ENCODE measurements around the gene CLECL1. TPM values are rescaled to one million over a fixed set of nuclear protein-coding genes. Genes with fewer than 3 reads are reported as not detected.
"Not testable (repeated sequence)": the region's sequence is repeated elsewhere in the genome, so short reads cannot be mapped to it uniquely, and the experiment has no call there.

CLECL1 gene
- total and polyA plus RNA-seq, 3 experiments from 2014 or later: 3.6 to 14.3 (median 4.7) TPM

DNA sequence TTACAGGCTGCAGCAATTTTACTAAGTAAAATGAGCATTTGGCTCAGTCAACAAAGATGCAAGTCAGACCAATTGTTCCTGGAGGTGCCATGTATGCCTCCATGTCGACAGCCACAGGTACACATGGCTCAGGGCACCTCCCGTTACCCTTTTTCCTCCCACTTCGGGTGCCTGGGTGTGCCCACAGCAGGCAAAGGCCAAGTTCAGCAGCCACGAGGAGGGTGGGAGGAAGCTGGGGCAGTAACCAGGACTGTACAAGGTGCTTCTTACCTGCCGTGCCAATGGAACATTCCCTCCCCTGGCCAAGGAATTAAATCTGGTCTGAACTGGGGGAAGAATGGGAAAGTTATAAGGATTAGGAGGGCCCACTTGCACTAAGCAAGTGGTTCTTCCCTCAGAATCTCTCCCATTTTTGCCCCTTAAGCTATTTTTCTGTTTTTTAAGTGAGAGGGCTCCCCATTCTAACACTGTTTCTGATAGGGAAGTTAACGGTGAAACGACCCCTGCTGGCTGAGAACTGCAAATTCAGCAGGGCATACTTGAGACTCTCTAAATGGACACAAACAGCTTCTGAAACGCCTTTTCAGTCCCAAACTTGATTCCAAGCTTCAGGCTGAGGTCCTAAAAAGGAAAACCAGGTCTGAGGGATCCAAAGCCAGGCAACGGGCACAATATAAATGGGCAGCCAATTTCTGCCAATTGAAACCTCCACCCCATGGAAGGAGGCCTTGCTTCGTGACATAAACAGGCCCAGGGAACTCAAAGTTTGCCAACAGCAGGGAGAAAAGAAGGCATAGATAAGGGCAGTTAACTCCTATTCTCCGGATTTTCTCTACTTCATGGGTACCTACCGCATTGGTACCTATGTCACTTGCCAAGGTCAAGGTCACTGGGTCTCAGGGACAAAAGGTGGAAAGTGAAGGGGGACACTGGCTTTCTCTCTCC is 24.8 kb downstream of the CLECL1 start:
- DNase-seq: peak; percentile 48 to 80 (median 66)
- peak overlapping the region; percentile 18 for H3K4me3 ChIP-seq (ENCODE audit: low read length)
- H3K4me1 ChIP-seq (ENCODE audit: insufficient read depth, low read length): peaks cover 41% of the 10 kb centered on the region

DNA sequence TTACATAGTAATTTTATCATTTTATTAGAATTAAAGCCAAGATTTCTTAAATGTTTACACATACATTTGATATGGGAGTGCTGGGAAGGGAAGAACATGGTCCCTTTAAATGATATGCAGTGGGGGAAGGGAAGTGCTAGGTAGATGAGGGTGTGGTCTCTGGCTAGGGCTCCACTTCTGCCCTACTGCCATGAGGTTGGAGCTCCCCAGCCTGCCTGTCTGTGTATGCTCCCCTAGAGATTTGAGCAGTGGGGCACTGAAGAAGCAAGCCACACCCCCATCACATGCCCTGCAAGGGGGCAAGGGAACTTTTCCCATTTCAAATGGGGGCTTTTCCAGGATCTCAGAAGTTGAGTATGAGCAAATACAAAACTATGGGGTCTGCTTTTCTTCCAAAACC is 25.5 kb downstream of the CLECL1 start:
- Mint-ChIP-seq H3K27ac (peak overlapping the region; percentile 75 to 95 (median 92)), H3K9me3 (peaks cover 0 to 3% (median 0%) of the 10 kb centered on the region in 5 donors), H3K27me3 (no peaks in the 10 kb centered on the region), H3K36me3 (peaks cover 1 to 13% (median 4%) of the 10 kb centered on the region in 3 donors), H3K4me1 (peaks cover 64 to 81% (median 70%) of the 10 kb centered on the region in 3 donors), H3K4me3 (peak overlapping the region in 6 of 7 donors; percentile 38 to 80 (median 72))
- H3K4me3 ChIP-seq (ENCODE audit: low read length): peak overlapping the region; percentile 18
- ChIA-PET POLR2A (interaction anchor here (1.0 to 2.1 kb wide), 7 partner anchors 8 to 69 kb away, joined by 3 to 17 read pairs (median 5); no protein-coding TSS in a partner anchor), CTCF (interaction anchor here (0.9 to 4.5 kb wide), 20 partner anchors 8 to 377 kb away, joined by 3 to 80 read pairs (median 6); no protein-coding TSS in a partner anchor)
- no peaks in the 10 kb centered on the region for H3K27me3 ChIP-seq (ENCODE audit: insufficient read depth, low read length, poor library complexity, severe bottlenecking)
- no peak overlapping the region for H3K27ac ChIP-seq (ENCODE audit: low read depth, low read length)
- no peaks in the 10 kb centered on the region for H3K36me3 ChIP-seq (ENCODE audit: insufficient read depth, low read length)
- peaks cover 49% of the 10 kb centered on the region for H3K4me1 ChIP-seq (ENCODE audit: insufficient read depth, low read length)
- no peaks in the 10 kb centered on the region for H3K9me3 ChIP-seq (ENCODE audit: low read length)
- DNase-seq: no peak

More for the DNA sequence above, 24.8 kb downstream of the CLECL1 start:
- H3K9me3 ChIP-seq (ENCODE audit: low read length): no peaks in the 10 kb centered on the region
- Mint-ChIP-seq H3K27ac (peak overlapping the region; percentile 75 to 95 (median 92)), H3K27me3 (no peaks in the 10 kb centered on the region), H3K4me3 (peak overlapping the region; percentile 38 to 83 (median 73)), H3K36me3 (peaks cover 1 to 13% (median 4%) of the 10 kb centered on the region in 3 donors), H3K9me3 (peaks cover 0 to 3% (median 0%) of the 10 kb centered on the region in 5 donors), H3K4me1 (peaks cover 56 to 74% (median 63%) of the 10 kb centered on the region in 3 donors)
- H3K27me3 ChIP-seq (ENCODE audit: insufficient read depth, low read length, poor library complexity, severe bottlenecking): no peaks in the 10 kb centered on the region
- ChIA-PET POLR2A (interaction anchor here (0.6 to 2.1 kb wide), 13 partner anchors 9 to 280 kb away, joined by 3 to 17 read pairs (median 3); no protein-coding TSS in a partner anchor), CTCF (interaction anchor here (0.6 to 4.5 kb wide), 39 partner anchors 8 to 378 kb away, joined by 3 to 80 read pairs (median 4); no protein-coding TSS in a partner anchor)
- H3K36me3 ChIP-seq (ENCODE audit: insufficient read depth, low read length): no peaks in the 10 kb centered on the region
- no peak overlapping the region for H3K27ac ChIP-seq (ENCODE audit: low read depth, low read length)

DNA sequence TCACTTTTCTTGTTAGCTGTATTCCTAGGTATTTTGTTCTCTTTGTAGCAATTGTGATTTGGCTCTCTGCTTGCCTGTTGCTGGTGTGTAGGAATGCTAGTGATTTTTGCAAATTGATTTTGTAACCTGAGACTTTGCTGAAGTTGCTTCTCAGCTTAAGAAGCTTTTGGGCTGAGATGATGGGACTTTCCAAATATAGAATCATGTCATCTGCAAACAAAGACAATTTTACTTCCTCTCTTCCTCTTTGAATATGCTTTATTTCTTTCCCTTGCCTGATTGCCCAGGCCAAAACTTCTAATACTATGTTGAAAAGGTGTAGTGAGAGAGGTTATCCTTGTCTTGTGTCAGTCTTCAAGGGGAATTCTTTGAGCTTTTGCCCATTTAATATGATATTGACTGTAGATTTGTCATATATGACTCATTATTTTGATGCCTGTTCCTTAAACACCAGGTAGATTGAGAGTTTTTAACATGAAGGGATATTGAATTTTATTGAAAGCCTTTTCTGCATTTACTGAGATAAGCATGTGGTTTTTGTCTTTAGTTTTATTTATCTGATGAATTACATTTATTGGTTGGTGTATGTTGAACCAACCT is 26.7 kb downstream of the CLECL1 start:
- Mint-ChIP-seq H3K4me1 (peaks cover 71 to 84% (median 78%) of the 10 kb centered on the region in 3 donors), H3K36me3 (peaks cover 1 to 13% (median 4%) of the 10 kb centered on the region in 3 donors), H3K27ac (peak overlapping the region; percentile 3 to 89 (median 73)), H3K27me3 (no peaks in the 10 kb centered on the region), H3K4me3 (peak overlapping the region; percentile 15 to 65 (median 43)), H3K9me3 (peaks cover 0 to 3% (median 0%) of the 10 kb centered on the region in 5 donors)
- Histone ChIP-seq H3K27ac (ENCODE audit: low read depth, low read length) (no peak overlapping the region), H3K4me3 (ENCODE audit: low read length) (no peak overlapping the region), H3K9me3 (ENCODE audit: low read length) (no peaks in the 10 kb centered on the region), H3K27me3 (ENCODE audit: insufficient read depth, low read length, poor library complexity, severe bottlenecking) (no peaks in the 10 kb centered on the region), H3K4me1 (ENCODE audit: insufficient read depth, low read length) (peaks cover 61% of the 10 kb centered on the region), H3K36me3 (ENCODE audit: insufficient read depth, low read length) (no peaks in the 10 kb centered on the region)
- DNase-seq: no peak
- POLR2A ChIA-PET: interaction anchor here (1.0 to 2.1 kb wide), 3 partner anchors 30 to 58 kb away, joined by 4 to 17 read pairs (median 5); no protein-coding TSS in a partner anchor
- CTCF ChIA-PET: interaction anchor here (0.9 to 4.5 kb wide), 9 partner anchors 9 to 257 kb away, joined by 3 to 80 read pairs (median 12); no protein-coding TSS in a partner anchor

DNA sequence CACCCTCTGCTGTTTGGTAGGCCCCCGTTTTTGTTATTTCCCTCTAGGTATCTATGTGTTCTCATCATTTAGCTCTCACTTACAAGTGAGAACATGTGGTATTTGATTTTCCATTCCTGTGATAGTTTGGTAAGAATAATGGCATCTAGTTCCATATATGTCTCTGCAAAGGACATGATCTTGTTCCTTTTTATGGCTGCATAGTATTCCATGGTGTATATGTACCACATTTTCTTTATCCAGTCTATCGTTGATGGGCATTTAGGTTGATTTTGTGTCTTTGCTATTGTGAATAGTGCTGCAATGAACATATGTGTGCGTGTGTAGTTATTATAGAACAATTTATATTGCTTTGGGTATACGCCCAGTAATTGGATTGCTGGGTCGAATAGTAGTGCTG is 28.3 kb downstream of the CLECL1 start:
- not testable (repeated sequence) for H3K4me3 ChIP-seq (ENCODE audit: low read length); H3K27me3 ChIP-seq (ENCODE audit: insufficient read depth, low read length, poor library complexity, severe bottlenecking); H3K27me3 Mint-ChIP-seq; H3K4me3 Mint-ChIP-seq; H3K9me3 ChIP-seq (ENCODE audit: low read length); DNase-seq; H3K36me3 ChIP-seq (ENCODE audit: insufficient read depth, low read length); H3K27ac ChIP-seq (ENCODE audit: low read depth, low read length)
- peaks cover 85 to 89% (median 87%) of the 10 kb centered on the region in 3 donors for H3K4me1 Mint-ChIP-seq
- peaks cover 71% of the 10 kb centered on the region for H3K4me1 ChIP-seq (ENCODE audit: insufficient read depth, low read length)
- H3K36me3 Mint-ChIP-seq: peaks cover 1 to 20% (median 8%) of the 10 kb centered on the region in 3 donors
- H3K9me3 Mint-ChIP-seq: peaks cover 0 to 14% (median 0%) of the 10 kb centered on the region in 5 donors
- CTCF ChIA-PET: interaction anchor here (1.6 kb wide), 1 partner anchor 38 kb away, joined by 5 read pairs; no protein-coding TSS in a partner anchor
- POLR2A ChIA-PET: interaction anchor here (0.7 to 1.7 kb wide), 2 partner anchors 17 to 70 kb away, joined by 3 to 4 read pairs; no protein-coding TSS in a partner anchor
- peak overlapping the region in 6 of 8 donors; percentile 0 to 89 (median 28) for H3K27ac Mint-ChIP-seq

DNA sequence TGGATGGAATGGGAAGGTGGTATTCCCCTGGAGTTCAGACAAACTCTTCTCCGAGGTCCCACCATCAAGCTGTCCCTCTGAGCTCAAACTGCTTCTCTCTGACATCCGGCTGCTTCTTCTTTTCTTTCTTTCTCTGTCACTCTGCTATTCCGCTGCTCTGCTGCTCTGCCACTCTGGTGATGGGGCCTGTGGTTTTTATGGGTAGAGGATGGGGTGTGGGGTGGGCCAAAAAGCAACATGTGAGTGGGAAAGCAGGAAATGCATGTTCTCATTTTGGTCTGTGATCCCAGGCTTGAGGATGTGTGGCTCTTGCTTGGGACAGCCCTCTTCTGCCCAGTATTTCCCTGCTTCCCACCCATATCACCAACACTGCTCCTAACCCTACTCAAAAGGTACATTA is 30.6 kb downstream of the CLECL1 start:
- Mint-ChIP-seq H3K4me1 (peaks cover 82 to 90% (median 87%) of the 10 kb centered on the region in 3 donors), H3K27ac (peak overlapping the region; percentile 78 to 98 (median 94)), H3K9me3 (peaks cover 3 to 33% (median 8%) of the 10 kb centered on the region in 5 donors), H3K36me3 (peaks cover 9 to 37% (median 10%) of the 10 kb centered on the region in 3 donors), H3K4me3 (peak overlapping the region; percentile 68 to 88 (median 79)), H3K27me3 (no peaks in the 10 kb centered on the region)
- H3K27me3 ChIP-seq (ENCODE audit: insufficient read depth, low read length, poor library complexity, severe bottlenecking): no peaks in the 10 kb centered on the region
- CTCF ChIA-PET: interaction anchor here (0.9 to 2.2 kb wide), 4 partner anchors 14 to 51 kb away, joined by 3 to 11 read pairs (median 4); partner anchors contain the start of gene CLEC2D
- peaks cover 10% of the 10 kb centered on the region for H3K9me3 ChIP-seq (ENCODE audit: low read length)
- H3K4me1 ChIP-seq (ENCODE audit: insufficient read depth, low read length): peaks cover 62% of the 10 kb centered on the region
- H3K4me3 ChIP-seq (ENCODE audit: low read length): peak overlapping the region; percentile 37
- peak overlapping the region; percentile 33 for H3K27ac ChIP-seq (ENCODE audit: low read depth, low read length)
- no peaks in the 10 kb centered on the region for H3K36me3 ChIP-seq (ENCODE audit: insufficient read depth, low read length)
- POLR2A ChIA-PET: interaction anchor here (0.7 to 1.8 kb wide), 8 partner anchors 20 to 65 kb away, joined by 3 to 13 read pairs (median 6); no protein-coding TSS in a partner anchor
- peak in 4 of 5 donors; percentile 28 to 76 (median 64) for DNase-seq

DNA sequence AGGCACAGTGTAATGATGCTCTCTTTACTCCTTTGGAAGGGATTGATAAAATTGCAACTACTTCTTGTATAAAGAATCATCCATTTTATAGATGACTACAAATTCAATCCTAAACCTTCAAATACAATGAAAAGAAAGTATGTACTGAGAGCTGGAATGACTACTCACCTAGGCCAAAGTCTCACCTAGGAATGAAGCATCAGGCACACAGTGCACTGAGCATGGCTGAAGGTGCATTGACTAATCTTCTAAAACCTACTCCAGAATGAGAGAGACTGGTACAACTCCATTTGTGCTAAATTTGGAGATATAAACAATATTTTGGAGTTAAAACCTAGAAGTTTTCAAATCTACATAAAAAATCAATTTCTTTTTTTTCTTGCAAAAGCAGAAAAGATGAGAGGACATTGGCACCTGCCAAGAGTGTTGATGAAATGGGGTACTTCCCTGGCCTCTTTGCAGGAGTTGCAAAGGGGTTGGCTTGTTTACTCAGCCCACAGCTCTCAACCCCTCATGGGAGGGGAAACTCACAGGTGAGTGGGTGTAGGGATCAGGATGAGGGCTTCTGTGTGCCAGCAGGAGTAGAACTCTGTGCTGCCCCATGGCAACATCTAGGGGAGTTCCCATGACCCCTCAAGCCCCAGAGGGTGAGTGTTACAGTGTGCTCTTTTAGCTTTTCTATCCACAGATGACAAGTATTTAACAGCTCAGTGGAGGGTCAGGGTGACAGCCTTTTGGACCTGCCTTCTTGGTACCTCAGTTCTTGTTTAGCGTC is 31.3 kb downstream of the CLECL1 start:
- CTCF ChIA-PET: interaction anchor here (0.9 to 2.2 kb wide), 4 partner anchors 13 to 50 kb away, joined by 3 to 11 read pairs (median 4); partner anchors contain the start of gene CLEC2D
- peak overlapping the region; percentile 37 for H3K4me3 ChIP-seq (ENCODE audit: low read length)

More for the DNA sequence above, 31.3 kb downstream of the CLECL1 start:
- Mint-ChIP-seq H3K36me3 (peaks cover 14 to 43% (median 14%) of the 10 kb centered on the region in 3 donors), H3K9me3 (peaks cover 8 to 38% (median 13%) of the 10 kb centered on the region in 5 donors), H3K27ac (peak overlapping the region; percentile 78 to 98 (median 94)), H3K4me3 (peak overlapping the region; percentile 68 to 88 (median 79)), H3K27me3 (no peaks in the 10 kb centered on the region), H3K4me1 (peaks cover 76 to 83% (median 80%) of the 10 kb centered on the region in 3 donors)
- DNase-seq: peak in 3 of 5 donors; percentile 22 to 55 (median 33)
- Histone ChIP-seq H3K27me3 (ENCODE audit: insufficient read depth, low read length, poor library complexity, severe bottlenecking) (no peaks in the 10 kb centered on the region), H3K4me1 (ENCODE audit: insufficient read depth, low read length) (peaks cover 56% of the 10 kb centered on the region), H3K36me3 (ENCODE audit: insufficient read depth, low read length) (no peaks in the 10 kb centered on the region), H3K9me3 (ENCODE audit: low read length) (peaks cover 11% of the 10 kb centered on the region), H3K27ac (ENCODE audit: low read depth, low read length) (peak overlapping the region; percentile 33)
- POLR2A ChIA-PET: interaction anchor here (0.7 to 1.8 kb wide), 8 partner anchors 19 to 65 kb away, joined by 3 to 13 read pairs (median 6); no protein-coding TSS in a partner anchor

Measured in CD8-positive, alpha-beta memory T cell (primary cell).